HG02885 (cell line): Measurements from ENCODE around the gene CDH8.
"Not testable (repeated sequence)": the region's sequence is repeated elsewhere in the genome, so short reads cannot be mapped to it uniquely, and the experiment has no call there.

Source experiments
- ATAC-seq: cut with Tn5 transposase; IDR thresholded peaks from one replicate; pipeline ENCODE4 v1.9.1; 2021; ENCODE audit warnings: mild to moderate bottlenecking; ENCODE audit not compliant: unreplicated experiment, poor library complexity

The CDH8 gene

DNA sequence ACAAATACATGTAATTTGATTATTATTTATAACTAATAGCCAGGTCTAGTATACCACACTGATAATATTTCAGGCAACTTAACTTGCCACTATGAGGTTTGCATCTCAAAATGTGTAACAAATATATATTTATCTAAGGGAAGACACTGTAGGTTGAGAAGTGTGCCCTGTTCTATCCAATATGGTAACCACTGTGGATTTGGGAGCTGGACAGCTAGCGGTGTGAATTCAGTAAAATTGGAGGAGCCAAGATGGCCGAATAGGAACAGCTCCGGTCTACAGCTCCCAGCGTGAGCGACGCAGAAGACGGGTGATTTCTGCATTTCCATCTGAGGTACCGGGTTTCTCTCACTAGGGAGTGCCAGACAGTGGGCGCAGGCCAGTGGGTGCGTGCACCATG is 235.0 kb downstream of the CDH8 start:
- not testable (repeated sequence) for ATAC-seq

- no peak for ATAC-seq
Measured at GRCh38 chr16:61798741-61799140, 237.5 kb downstream of the CDH8 start.

DNA sequence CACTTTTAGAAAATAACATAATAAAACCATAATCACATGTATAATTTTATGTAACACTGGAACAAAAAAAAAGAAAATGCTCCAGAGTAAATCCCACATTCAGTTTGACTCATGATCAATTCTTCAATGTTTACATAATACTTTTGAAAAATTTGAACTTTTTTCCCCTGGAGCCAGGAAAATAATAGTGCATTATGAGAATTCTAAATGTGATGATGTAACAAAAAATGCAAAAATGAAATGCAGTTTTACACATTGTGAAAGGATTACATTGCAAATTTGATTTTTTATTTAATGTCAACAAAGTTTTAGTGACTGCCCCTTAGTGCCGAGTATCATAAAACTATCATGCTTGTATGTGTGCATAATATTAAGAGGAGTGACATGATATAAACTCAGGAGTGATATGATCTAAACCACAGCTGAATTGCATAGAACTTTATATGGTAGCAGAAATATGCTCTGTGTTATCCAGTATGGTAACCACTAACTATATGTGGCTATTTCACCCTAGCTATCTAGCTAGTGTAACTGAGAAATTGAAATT is 238.2 kb downstream of the CDH8 start:
- ATAC-seq = no peak

- ATAC-seq = no peak
Measured at GRCh38 chr16:61797296-61797795, 238.9 kb downstream of the CDH8 start.

DNA sequence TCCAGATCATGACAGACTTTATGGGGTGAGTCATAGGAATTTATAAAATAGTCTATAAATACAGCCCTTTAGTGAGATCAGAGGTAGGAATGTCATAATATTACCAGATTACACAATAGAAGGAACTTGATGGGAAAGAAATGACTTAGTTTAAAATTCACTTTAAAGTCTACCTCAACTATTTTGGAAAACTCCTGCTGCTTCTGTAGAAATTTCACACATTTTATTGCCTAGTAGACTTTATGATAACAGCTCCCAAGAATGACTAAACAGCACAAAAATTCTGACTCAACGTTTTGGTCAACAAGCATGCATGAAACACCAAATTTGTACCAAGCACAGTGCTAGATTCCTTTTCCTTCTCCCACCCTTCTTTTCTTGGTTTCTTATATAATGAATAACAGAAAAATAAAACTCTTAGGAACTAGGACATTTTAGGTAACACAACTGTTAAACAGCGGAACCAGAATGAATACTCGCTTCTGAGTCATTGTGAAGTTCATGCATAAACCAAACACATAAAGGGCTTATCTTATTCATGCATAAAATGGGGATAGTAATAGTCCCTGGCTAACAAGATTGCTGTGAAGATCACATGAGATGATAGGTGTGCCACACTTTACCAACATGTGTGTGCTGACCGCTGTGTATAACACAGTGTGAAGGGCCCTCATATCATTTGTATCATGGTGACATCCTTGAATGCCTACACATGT is 243.9 kb downstream of the CDH8 start:
- no peak for ATAC-seq

DNA sequence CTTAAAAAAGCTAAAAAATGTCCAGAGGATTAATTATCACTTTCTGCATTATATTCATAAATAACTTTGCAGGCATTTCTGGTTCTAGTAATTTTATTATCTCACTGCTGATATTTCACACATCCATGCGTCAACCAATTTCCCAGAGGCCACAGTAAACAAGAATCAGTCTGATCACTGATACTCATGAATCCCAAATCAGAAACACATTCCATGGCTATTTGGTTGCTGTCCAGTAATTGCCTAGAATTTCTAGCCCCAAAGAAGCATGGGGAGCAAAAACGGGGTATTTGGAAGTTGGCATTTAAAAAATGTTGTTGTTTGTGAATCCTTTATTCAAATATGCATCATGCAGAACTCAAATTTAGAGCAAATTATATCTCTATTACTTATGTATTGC is 244.8 kb downstream of the CDH8 start:
- ATAC-seq = no peak

DNA sequence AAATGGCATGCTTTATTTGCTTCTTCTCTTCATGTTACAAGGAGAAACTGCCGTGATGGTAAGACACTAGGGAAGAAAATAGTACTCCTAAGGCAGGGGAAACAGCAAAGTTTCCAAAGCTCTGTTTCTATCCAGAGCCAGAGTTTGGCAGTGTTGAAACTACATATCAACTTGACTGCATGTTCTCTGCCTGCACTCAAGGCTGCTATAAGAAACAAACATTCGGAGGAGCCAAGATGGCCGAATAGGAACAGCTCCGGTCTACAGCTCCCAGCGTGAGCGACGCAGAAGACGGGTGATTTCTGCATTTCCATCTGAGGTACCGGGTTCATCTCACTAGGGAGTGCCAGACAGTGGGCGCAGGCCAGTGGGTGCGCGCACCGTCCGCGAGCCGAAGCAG is 254.4 kb downstream of the CDH8 start:
- not testable (repeated sequence) for ATAC-seq

DNA sequence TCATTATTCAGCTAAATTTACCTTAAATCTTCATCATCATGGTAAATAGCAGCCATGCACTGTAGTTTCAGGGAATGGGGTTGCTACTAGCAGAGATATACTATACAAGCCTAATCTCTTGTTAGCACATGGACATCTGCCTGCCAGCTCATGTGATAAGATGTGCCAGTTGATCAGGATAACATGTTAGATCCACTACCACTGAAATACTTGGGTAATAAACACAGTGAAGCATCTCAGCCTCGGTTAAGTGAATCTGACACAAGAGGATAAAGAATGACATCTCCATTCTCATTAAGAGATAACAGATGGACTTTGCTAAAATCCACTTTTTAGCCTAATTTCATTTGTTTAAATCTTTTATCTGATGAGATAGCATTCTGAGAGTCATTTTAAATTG is 256.1 kb downstream of the CDH8 start:
- no peak for ATAC-seq

- ATAC-seq = no peak
Measured at GRCh38 chr16:61770301-61770700, 265.9 kb downstream of the CDH8 start.

DNA sequence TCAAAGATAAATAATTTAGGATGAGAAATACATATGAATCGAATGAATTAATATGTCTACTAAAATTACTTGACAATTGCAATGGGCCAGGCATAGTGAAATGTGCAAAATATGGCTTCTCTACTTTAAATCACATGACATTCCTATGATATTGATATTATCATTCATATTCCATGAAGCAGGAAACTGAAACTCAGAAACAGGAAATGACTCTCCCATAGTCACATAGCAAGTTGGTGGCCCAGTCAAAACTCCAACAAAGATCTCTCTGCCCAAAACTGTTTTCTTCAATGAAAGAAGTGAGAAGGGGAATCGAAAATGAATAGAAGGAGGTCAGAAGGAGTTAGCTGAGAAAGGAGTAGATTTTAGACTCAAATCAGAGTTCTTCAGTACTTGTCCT is 272.2 kb downstream of the CDH8 start:
- ATAC-seq = no peak

GRCh38 chr16:61763013-61763412 is 273.2 kb downstream of the CDH8 start:
- ATAC-seq = no peak

DNA sequence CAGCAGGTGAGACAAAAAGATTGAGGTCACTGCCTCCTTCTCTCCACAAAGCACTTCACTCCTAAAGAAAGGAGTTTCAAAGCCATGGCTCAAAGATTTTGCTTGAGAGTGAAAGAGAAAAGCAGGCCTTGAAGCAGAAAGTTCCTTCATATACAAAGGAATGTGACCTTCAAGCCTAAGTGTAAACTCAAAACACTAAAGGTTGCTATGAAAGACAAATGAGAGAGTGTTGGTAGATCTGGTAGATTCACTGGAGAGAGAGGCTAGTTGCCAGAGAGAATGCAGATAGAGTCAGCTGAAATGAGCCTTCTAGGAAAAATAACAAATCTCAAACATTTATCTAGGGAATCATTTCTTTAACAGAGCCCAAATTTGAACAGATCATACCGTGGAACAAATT is 305.2 kb downstream of the CDH8 start:
- ATAC-seq = no peak

DNA sequence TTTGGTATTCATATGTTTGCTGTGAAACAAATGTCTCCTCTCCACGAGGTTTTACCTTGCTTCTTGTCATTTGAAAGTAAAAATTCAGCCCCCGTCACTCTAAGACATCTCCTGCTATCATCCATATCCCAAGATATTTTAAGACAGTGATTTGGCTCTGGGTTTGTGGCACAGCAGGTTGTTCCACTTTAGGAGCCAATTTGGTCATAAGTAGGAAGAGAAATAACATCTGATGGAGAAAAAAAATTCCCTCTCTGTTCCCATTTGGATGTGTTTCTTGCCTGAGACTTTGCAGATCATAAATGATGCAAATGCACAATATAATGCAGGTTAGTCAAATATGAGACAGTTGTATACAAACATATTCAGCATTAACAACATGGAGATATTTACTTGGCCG is 309.5 kb downstream of the CDH8 start:
- no peak for ATAC-seq

DNA sequence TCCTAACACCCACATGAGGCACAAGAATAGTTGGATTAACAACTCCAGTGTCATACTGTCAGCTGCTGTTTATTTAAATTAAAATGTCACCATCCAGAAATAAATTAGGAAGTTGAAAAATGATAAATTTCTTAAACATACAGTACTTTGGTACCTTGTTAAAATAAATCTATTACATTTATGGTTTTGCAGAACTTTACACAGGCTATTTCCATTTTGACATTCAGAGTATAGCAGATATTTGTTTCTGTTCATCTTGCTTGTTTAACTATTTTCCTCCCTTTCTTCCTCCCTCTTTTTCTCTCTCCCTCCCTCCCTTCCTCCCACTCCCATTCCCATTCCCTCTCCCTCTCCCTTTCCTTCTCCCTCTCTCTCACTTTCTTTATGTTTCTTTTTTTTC is 310.1 kb downstream of the CDH8 start:
- no peak for ATAC-seq

GRCh38 chr16:61721544-61721943 is 314.7 kb downstream of the CDH8 start:
- no peak for ATAC-seq

GRCh38 chr16:61715393-61715792 is 320.8 kb downstream of the CDH8 start:
- no peak for ATAC-seq

DNA sequence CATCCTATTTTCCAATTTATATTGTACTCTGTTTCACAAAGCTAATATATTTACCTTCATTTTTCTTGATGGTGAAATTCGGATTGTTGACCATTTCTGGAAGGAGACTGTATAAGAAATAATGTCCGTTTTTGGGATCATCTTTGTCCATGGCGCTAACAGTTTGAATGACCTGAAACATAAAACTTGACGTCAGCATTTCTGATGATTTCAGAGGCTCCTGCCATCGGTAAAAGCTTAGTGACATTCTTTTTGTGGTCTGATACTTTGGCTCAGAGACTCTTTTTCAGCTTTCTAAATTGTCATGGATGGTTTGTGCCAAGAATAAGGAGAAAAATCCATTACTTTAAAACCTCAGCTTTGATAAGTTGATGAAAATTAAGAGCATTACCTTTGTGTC is 322.5 kb downstream of the CDH8 start:
- ATAC-seq = no peak

- ATAC-seq = not testable (repeated sequence)
Measured at GRCh38 chr16:61699640-61700039, 336.6 kb downstream of the CDH8 start.

DNA sequence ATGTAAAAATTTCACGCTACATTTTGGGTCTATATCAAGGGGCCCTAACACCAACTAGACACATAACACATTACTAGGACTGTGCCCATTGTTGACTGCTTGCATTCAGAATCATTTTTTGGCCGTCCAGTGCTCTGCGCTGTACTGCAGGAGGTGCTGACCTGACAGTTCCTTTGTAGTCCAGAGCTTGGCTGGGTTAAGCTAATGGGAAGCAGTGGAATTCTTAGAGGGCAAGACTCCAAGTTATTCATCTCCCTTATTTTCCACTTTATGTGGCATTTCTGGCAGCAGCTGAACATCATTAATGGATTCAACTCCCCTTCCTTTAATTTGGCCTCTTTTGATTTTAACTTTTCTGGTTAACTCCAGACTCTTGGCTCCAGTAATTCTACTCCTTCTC is 351.7 kb downstream of the CDH8 start:
- ATAC-seq = no peak

DNA sequence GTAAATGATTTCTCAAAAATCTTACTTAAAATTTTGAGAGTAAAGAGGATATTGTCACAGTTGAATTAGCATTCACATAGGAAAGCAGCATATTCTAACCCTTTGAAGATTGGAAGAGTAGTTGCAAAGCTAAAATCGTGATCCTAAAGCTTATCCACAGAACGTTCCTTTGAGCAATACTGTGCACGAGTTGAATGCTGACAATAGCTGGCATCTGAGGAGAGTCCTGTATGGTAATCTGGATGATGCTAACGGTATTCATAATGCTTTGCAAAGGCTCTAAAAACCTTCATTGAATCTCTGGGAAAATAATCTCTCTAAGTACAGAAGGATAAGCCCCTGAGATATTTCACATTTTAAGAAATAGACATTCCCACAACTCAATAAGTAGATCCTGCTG is 354.6 kb downstream of the CDH8 start:
- no peak for ATAC-seq

DNA sequence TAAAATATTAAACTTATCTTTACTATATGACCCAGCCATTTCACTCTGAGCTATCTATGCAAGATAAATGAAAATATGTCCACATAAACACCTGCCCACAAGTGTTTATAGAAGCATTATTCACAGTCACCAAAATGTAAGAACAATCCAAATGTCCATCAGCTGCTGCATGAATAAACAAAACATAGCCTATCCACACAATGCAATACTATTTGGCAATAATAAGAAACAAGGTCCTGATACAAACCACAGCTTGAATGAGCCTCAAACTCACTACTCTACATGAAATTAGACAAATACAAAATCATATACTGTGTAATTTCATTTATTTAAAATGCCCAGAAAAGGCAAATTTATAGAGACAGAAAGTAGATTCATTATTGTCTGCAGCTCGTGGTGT is 355.1 kb downstream of the CDH8 start:
- ATAC-seq = no peak

DNA sequence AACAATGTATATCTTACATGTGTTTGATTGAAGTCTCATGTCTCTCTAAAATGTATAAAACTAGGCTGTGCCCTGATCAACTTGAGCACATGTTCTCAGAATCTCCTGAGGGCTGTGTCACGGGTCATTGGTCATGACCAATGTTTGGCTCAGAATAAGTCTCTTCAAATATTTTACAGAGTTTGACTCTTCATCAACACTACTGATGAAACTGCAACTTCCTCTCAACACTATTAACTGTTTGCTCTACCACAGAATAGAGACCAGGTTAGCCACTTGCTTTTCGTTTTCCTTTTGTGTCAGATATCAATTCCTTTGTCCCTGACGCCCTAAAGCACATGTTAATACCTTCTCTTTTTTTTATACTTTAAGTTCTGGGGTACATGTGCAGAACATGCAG is 358.1 kb downstream of the CDH8 start:
- no peak for ATAC-seq
